Retinal pigment epithelial cell (primary cell): ENCODE results near the gene PANK1.

Experiments used
- DNase-seq: peaks from one replicate; pipeline ENCODE4 v3.0.0-alpha.2; 2010; ENCODE audit warnings: low read depth
- H3K4me3 ChIP-seq: 2 replicates; pipeline ENCODE4 v1.5.1; 2011; ENCODE audit warnings: mild to moderate bottlenecking, low read length, control low read depth, moderate library complexity
- CTCF ChIP-seq: conservative IDR thresholded peaks from 2 replicates; pipeline ENCODE4 v1.5.1; 2011; ENCODE audit warnings: low read depth, low read length, control low read depth, inconsistent platforms

The PANK1 gene

DNA sequence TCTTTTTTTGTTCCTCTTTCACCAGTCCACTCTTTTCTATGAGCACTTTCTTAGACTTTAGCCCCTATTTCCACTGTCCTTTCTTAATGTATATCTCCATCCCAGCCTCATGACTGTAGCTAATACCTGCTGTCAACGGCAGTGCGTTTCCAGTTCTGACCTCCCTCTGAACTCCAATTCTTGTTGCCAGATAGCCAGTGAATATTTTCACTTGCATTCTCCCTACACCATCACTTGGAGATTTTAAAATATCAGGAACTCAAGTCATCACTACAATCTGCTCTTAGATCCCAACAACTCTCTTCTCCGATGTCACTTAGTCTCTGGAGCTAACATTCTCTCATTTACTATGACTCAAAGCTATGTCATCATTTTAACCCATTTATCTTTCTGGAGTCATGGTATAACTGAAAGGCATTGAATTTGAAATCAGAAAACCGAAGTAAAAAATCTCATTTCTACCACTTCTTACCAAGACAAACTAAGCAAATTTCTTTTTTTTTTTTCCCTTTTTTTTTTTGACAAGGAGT, 104.6 kb downstream of the PANK1 start:
- DNase-seq = no peak
- no peak overlapping the region for H3K4me3 ChIP-seq
- no peak for TF ChIP-seq CTCF

- TF ChIP-seq CTCF = no peak
- H3K4me3 ChIP-seq = no peak overlapping the region
- no peak for DNase-seq
Observed at GRCh38 chr10:89537364-89537763, 107.7 kb downstream of the PANK1 start.

- peak overlapping the region; percentile 54 for H3K4me3 ChIP-seq
- TF ChIP-seq CTCF = no peak
- DNase-seq = no peak
Observed at GRCh38 chr10:89536013-89536354, 109.1 kb downstream of the PANK1 start.

DNA sequence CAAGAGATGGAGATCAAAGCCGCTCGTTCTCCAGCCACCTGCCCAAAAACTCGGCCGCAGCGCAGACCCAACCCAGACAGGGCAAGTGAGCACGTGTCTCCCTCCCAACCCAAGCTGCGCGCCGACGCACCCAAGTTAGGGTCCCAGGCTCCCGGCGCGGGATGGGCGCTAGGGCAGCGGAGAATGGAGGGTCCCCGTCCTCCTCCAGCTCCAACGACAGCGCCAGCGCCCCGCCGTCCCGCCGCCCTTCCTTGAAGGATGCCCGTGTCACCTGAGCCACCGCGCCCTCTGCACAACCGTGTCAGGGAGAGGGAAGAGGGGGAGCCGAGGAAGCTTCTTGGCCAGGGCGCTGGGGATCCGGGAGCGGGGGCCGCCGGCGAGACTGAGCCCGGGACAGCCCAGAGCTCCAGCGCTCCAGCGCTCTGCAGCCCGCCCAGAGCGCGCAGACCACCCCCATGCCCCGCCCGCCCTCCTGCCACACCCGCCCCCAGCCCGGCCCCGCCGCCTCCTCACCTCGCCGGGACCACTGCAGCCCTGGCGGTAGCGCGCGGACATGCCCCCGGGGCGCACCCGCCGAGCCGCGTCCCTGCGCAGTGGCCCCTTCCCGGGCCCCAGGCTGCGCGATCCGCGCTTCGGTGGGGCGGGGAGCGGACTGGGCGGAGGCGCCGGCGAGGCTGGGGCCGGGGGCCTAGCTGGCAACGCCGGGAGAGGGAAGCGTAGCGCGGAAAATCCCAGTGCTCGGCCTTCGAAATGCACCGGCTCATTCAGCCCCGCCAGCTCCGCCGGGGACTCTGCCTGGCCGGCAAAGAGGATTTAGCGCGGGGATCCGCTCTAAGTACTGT, 109.7 kb downstream of the PANK1 start, which contains the start of gene SLC16A12:
Gene SLC16A12 (minus strand): TSS at position 424 of the 842 bp plus-strand sequence. CDS start 73,016 bp downstream, outside the sequence.
- peak within 1 kb of the TSS; percentile 54 for H3K4me3 ChIP-seq
- DNase-seq = no peak

GRCh38 chr10:89534826-89535166, 110.2 kb downstream of the PANK1 start:
- DNase-seq = no peak
- no peak for TF ChIP-seq CTCF
- peak overlapping the region; percentile 54 for H3K4me3 ChIP-seq

More for the DNA sequence above, 109.7 kb downstream of the PANK1 start, which contains the start of gene SLC16A12:
- TF ChIP-seq CTCF = no peak
